ENCODE results near the gene TGFBR2.

GRCh38 chr3:30617069-30617468 is 10.7 kb downstream of the TGFBR2 start:
- no peak for TF ChIP-seq EZH2 (IDR thresholded peaks at IDR 0.05; ENCODE audit: low read depth, unreplicated experiment)
- TF ChIP-seq CTCF (conservative IDR thresholded peaks at IDR 0.05; ENCODE audit: low read depth in 2 of 2), result no peak
- TF ChIP-seq EZH2phosphoT487 (IDR thresholded peaks at IDR 0.05; ENCODE audit: unreplicated experiment), result no peak

All from GM23338 (cell line).